Esophagus squamous epithelium (tissue), 4 donors: Measurements from ENCODE around the gene LBHD2.

Experiments
- POLR2A ChIP-seq, 4 donors: fragments of 450-650 bp; IDR thresholded peaks; one replicate each; pipeline ENCODE4 v1.6.1; 2017; ENCODE audit warnings: antibody characterized with exemption in 4 of 4, mild to moderate bottlenecking in 4 of 4, moderate library complexity in 3 of 4
- TF ChIP-seq, protein P1 (sequence below), 6 experiments: fragments of 450-650 bp in 4 of 6; fragments of 200-600 bp in 2 of 6; sonication (generic) in 2 of 6; IDR thresholded peaks; one replicate each; pipeline ENCODE4 v1.5.1; 2016 to 2019; ENCODE audit warnings: antibody characterized with exemption in 6 of 6, mild to moderate bottlenecking in 4 of 6, moderate library complexity in 4 of 6

GRCh38 chr14:103130965-103131364 is 47.0 kb downstream of the LBHD2 start:
- peak in 1 of 4 donors; percentile 7 for TF ChIP-seq POLR2A (IDR thresholded peaks at IDR 0.05)
- TF ChIP-seq, protein P1, sequence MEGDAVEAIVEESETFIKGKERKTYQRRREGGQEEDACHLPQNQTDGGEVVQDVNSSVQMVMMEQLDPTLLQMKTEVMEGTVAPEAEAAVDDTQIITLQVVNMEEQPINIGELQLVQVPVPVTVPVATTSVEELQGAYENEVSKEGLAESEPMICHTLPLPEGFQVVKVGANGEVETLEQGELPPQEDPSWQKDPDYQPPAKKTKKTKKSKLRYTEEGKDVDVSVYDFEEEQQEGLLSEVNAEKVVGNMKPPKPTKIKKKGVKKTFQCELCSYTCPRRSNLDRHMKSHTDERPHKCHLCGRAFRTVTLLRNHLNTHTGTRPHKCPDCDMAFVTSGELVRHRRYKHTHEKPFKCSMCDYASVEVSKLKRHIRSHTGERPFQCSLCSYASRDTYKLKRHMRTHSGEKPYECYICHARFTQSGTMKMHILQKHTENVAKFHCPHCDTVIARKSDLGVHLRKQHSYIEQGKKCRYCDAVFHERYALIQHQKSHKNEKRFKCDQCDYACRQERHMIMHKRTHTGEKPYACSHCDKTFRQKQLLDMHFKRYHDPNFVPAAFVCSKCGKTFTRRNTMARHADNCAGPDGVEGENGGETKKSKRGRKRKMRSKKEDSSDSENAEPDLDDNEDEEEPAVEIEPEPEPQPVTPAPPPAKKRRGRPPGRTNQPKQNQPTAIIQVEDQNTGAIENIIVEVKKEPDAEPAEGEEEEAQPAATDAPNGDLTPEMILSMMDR (IDR thresholded peaks at IDR 0.05): no peak
